BJ (cell line): ENCODE data around the gene PLXNA2. TPM values are rescaled to one million over a fixed set of nuclear protein-coding genes. Genes with fewer than 3 reads are reported as not detected.

Source experiments
- CTCF ChIA-PET: fragments of 350-600 bp; formaldehyde crosslinking; extraction: SDS; loops from one replicate; lab custom pipeline; 2021; ENCODE audit warnings: antibody characterized with exemption, inconsistent platforms; lab: Yijun Ruan, JAX
- POLR2A ChIA-PET: fragments of 300-600 bp; sonication (Branson Sonifier 250); formaldehyde crosslinking; extraction: SDS; loops from one replicate; lab custom pipeline; 2021; ENCODE audit warnings: antibody characterized with exemption; lab: Charles Lee
- DNase-seq: peaks from one replicate; pipeline ENCODE4 v3.0.0-alpha.2; 2011; ENCODE audit warnings: low read depth
- H3K27me3 ChIP-seq: 2 replicates; pipeline ENCODE4 v1.6.0; 2011; ENCODE audit warnings: low read length; ENCODE audit not compliant: control insufficient read depth, insufficient read depth
- H3K36me3 ChIP-seq: 2 replicates; pipeline ENCODE4 v1.5.1; 2011; ENCODE audit warnings: low read length; ENCODE audit not compliant: control insufficient read depth, insufficient read depth
- H3K4me3 ChIP-seq: 2 replicates; pipeline ENCODE4 v1.5.1; 2011; ENCODE audit warnings: low read depth, mild to moderate bottlenecking, control low read depth, low read length
- polyA plus RNA-seq: library from polyadenylated mRNA; depleted of rRNA; stranded (reverse); fragments of >200 nt; gene quantifications from 2 replicates; pipeline ENCODE4 v1.2.3, GENCODE V29; 2011
- TF ChIP-seq, protein P1 (sequence below): IDR thresholded peaks from 2 replicates; pipeline ENCODE4 v1.5.1; 2011; ENCODE audit warnings: low read depth, mild to moderate bottlenecking, control low read depth, inconsistent platforms, low read length, moderate library complexity; ENCODE audit not compliant: insufficient read depth

The PLXNA2 gene
- polyA plus RNA-seq, 1 experiment = 2.7 TPM

DNA sequence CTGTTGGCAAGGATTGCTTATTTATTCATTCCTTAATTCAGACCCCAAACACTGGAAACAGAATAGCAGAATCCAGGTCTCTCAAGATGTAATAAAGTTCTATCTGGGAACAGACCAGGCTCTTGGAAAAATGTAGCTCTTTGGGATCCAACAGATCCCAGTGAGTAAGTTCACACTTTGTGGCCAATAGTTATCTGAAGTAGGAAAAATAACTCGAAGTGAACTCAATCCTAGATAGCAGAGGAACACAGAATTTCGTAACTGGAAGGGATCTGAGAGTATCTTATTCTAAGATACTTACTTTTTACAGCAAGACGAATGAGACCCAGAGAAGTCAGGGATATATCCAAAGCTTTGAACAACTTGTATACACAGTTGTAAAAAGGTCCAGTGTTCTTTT, 182.6 kb downstream of the PLXNA2 start:
- TF ChIP-seq, protein P1, sequence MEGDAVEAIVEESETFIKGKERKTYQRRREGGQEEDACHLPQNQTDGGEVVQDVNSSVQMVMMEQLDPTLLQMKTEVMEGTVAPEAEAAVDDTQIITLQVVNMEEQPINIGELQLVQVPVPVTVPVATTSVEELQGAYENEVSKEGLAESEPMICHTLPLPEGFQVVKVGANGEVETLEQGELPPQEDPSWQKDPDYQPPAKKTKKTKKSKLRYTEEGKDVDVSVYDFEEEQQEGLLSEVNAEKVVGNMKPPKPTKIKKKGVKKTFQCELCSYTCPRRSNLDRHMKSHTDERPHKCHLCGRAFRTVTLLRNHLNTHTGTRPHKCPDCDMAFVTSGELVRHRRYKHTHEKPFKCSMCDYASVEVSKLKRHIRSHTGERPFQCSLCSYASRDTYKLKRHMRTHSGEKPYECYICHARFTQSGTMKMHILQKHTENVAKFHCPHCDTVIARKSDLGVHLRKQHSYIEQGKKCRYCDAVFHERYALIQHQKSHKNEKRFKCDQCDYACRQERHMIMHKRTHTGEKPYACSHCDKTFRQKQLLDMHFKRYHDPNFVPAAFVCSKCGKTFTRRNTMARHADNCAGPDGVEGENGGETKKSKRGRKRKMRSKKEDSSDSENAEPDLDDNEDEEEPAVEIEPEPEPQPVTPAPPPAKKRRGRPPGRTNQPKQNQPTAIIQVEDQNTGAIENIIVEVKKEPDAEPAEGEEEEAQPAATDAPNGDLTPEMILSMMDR = no peak
- DNase-seq = no peak
- ChIA-PET CTCF (interaction anchor here (1.0 kb wide), 1 partner anchor 33 kb away, joined by 4 read pairs; no protein-coding TSS in a partner anchor), POLR2A (no interaction called here)
- Histone ChIP-seq H3K27me3 (no peaks in the 10 kb centered on the region), H3K36me3 (no peaks in the 10 kb centered on the region; the same call in none of the 2 replicates), H3K4me3 (no peak overlapping the region)

DNA sequence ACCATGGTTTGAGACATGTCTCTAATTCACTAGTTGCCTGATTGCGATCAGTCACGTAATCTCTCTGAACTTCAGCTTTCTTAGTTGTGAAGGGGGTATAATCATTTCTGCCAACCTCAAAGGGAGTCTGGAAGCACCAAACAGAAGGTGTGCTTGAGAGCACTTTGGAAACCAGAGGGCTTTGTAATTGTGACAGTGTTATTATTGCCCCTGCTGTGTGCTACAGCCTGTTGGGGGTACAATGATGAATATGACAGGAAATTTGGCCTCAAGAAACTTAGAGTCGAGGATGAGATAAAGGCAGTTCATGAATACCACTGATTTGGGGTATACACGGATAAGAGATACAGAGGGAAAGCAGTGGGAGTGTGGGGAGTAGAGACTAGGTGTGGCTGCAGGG, 183.1 kb downstream of the PLXNA2 start:
- no peaks in the 10 kb centered on the region; the same call in none of the 2 replicates for H3K36me3 ChIP-seq
- POLR2A ChIA-PET = no interaction called here
- CTCF ChIA-PET = interaction anchor here (1.0 kb wide), 1 partner anchor 33 kb away, joined by 4 read pairs; no protein-coding TSS in a partner anchor
- DNase-seq = no peak
- no peak overlapping the region for H3K4me3 ChIP-seq
- TF ChIP-seq, protein P1 = no peak
- no peaks in the 10 kb centered on the region for H3K27me3 ChIP-seq

DNA sequence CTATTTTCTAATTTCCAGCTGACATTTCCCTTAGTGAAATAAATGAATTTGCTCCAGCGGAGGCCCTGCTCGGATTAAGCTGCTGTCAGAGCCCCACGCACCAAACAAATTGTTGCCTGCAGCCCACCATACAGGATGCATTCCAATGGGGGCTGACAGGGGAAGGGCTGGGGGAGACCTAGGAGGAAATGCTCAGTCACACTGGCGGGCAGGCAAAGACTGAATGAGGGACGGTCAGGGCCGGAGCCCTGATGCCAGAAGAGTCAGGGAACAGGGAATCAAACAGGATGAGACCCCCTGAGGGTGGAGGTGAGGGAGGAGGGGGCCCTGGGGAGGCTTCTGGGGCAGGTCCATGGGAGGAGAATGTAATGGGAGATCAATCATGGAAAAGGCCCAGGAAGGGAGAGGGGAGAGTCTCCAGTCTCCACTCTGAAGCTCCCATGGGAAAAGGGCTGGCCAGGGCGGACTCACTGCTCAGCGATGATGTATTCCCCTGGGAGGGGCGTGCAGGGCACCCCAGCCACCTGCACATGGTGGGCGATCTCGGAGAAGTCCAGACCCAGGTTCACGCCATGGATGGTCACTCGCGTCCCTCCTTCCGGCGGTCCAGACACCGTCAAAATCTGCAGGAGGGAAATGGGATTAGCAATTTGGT, 183.8 kb downstream of the PLXNA2 start:
- Histone ChIP-seq H3K4me3 (no peak overlapping the region), H3K36me3 (no peaks in the 10 kb centered on the region; the same call in none of the 2 replicates), H3K27me3 (no peaks in the 10 kb centered on the region)
- TF ChIP-seq, protein P1 = no peak
- POLR2A ChIA-PET = no interaction called here
- CTCF ChIA-PET = no interaction called here
- no peak for DNase-seq

DNA sequence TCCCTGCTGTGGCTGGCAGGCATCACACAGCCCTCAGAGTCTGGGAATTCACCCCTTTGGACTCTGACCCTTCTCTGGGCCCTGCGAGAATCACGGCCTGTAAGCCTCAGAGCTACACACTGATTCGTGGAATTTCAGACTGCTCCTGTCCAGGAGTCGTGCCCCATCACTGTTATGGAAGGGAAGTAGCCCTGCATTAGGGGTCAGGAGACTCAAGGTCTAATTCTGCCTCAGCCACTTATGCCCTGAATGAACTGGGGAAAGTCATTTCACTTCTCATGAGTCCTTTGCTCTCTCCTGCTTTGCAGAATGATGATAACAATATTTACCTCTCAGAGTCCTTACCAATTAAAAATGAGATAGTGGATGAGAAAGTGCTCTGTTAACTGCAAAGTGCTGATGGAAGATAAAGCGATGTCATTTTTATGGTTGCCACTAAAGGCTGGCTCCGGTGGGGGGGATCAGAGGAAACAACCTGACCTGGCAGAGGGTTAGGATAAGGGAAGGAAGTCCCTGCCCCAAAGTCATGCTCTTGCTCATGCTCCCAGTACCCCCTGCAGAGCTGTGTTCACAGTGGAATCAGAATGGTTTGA, 184.7 kb downstream of the PLXNA2 start:
- ChIA-PET CTCF (no interaction called here), POLR2A (no interaction called here)
- TF ChIP-seq, protein P1 = no peak
- H3K27me3 ChIP-seq = no peaks in the 10 kb centered on the region
- no peak for DNase-seq
- H3K4me3 ChIP-seq = no peak overlapping the region
- H3K36me3 ChIP-seq = no peaks in the 10 kb centered on the region; the same call in none of the 2 replicates

DNA sequence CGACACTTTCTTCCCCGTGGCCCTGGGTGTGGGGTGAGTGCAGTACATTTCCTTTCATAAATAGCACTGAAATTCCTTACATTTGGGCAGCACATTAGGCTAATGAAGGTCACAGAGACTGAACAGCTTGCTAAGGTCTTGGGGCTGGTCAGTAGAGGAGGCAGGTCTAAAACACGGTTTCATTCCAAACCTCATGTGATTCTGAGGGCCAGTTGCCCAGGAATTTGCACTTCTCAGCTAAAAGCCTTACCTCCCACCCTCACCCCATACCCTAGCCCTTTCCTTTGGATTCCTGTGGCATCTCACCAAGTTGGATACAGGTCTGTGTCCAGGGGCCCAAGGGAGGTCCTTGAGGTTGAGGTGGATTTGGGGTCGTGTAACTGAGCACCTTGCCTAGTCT, 185.4 kb downstream of the PLXNA2 start:
- no peak for DNase-seq
- ChIA-PET CTCF (interaction anchor here (1.8 kb wide), 1 partner anchor 36 kb away, joined by 7 read pairs; no protein-coding TSS in a partner anchor), POLR2A (no interaction called here)
- Histone ChIP-seq H3K27me3 (no peaks in the 10 kb centered on the region), H3K36me3 (no peaks in the 10 kb centered on the region; the same call in none of the 2 replicates), H3K4me3 (no peak overlapping the region)
- TF ChIP-seq, protein P1 = no peak
